ENCODE measurements around the gene CFAP74. TPM values are rescaled to one million over a fixed set of nuclear protein-coding genes. Genes with fewer than 3 reads are reported as not detected.

The CFAP74 gene
- total RNA-seq, 2 experiments from 2014 or later = not detected

DNA sequence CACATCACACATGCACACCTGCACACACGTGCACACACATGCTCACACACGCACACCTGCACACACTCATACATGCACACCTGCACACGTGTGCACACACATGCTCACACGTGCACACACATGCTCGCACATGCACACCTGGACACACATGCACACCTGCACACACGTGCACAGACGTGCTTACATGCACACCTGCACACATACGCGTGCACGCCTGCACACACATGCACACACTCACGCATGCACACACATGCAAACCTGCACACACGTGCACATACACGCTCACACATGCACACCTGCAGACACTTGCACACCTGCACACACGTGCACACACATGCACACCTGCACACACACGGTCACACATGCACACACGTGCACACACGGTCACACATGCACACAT lies 32.6 kb downstream of the CFAP74 start:
- ATAC-seq (ENCODE audit: low read depth) (no peak), DNase-seq (no peak)
- Mint-ChIP-seq H3K27ac (no peak overlapping the region), H3K9me3 (peaks cover 5% of the 10 kb centered on the region), H3K27me3 (no peaks in the 10 kb centered on the region), H3K4me3 (no peak overlapping the region), H3K36me3 (no peaks in the 10 kb centered on the region), H3K4me1 (no peaks in the 10 kb centered on the region)
- POLR2A ChIA-PET = no interaction called here

DNA sequence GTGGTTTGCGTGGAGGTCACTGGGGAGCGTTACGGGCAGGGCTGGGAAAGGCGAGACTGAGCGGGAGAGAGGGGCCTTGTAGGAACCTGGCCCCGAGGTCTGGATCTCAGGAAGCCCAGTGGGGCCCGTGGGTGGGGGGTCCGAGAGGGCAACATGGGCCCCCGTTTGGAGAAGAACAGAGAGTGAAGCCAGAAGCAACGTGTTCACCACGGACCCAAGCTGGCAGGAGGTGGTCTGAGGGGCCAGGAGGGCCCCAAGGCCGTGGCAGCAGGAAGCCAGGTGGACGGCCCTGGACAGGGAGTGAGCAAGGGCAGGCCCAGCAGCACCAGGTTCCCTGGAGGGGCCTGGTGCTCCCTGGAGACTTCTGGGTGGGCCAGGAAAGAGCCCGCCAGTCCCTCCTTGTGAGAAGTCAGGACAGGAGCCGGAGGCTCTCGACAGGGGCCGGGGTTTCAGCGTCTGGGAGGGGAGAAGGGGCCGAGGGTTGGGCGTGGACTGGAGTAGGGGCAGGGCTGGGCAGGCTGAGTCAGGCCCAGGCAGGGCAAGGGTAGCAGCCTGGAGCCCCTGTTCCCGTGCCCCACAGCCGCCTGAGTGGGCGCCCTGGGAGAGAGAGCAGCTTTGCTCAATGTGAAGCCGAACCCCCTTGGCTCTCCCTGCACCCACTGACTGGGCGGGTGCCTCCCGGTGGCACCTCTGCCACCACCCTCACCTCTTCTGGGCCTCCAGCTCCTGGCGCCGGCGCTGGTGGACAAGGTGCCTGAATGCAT lies 33.5 kb downstream of the CFAP74 start:
- no peaks in the 10 kb centered on the region for H3K36me3 Mint-ChIP-seq
- no peaks in the 10 kb centered on the region for H3K4me1 Mint-ChIP-seq
- no peak overlapping the region for H3K4me3 Mint-ChIP-seq
- POLR2A ChIA-PET = no interaction called here
- H3K9me3 Mint-ChIP-seq = peaks cover 5% of the 10 kb centered on the region
- no peak for DNase-seq
- no peaks in the 10 kb centered on the region for H3K27me3 Mint-ChIP-seq
- ATAC-seq (ENCODE audit: low read depth) = no peak
- no peak overlapping the region for H3K27ac Mint-ChIP-seq

DNA sequence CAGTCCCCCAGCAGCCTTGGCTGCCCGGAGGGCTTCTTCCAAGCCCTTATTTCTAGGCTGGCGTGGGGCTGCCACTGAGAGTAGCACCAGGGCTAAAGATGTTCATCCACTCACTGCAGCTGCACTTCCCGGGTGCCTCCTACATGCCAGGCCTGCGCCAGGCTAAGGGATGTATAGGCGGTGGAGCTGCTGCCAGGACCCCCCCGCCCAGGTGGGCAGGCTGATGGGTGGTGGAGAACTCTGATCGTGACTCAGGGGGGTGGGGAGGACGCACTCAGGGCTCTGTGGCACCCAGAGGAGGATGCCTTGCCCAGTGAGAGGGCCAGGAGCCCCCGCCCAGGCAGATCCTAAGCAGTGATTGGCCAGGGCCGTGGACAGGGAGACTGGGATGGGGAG lies 34.1 kb downstream of the CFAP74 start:
- peaks cover 5% of the 10 kb centered on the region for H3K9me3 Mint-ChIP-seq
- POLR2A ChIA-PET = no interaction called here
- no peak for ATAC-seq (ENCODE audit: low read depth)
- no peaks in the 10 kb centered on the region for H3K27me3 Mint-ChIP-seq
- no peak for DNase-seq
- H3K4me1 Mint-ChIP-seq = no peaks in the 10 kb centered on the region
- no peak overlapping the region for H3K27ac Mint-ChIP-seq
- H3K36me3 Mint-ChIP-seq = no peaks in the 10 kb centered on the region
- no peak overlapping the region for H3K4me3 Mint-ChIP-seq

DNA sequence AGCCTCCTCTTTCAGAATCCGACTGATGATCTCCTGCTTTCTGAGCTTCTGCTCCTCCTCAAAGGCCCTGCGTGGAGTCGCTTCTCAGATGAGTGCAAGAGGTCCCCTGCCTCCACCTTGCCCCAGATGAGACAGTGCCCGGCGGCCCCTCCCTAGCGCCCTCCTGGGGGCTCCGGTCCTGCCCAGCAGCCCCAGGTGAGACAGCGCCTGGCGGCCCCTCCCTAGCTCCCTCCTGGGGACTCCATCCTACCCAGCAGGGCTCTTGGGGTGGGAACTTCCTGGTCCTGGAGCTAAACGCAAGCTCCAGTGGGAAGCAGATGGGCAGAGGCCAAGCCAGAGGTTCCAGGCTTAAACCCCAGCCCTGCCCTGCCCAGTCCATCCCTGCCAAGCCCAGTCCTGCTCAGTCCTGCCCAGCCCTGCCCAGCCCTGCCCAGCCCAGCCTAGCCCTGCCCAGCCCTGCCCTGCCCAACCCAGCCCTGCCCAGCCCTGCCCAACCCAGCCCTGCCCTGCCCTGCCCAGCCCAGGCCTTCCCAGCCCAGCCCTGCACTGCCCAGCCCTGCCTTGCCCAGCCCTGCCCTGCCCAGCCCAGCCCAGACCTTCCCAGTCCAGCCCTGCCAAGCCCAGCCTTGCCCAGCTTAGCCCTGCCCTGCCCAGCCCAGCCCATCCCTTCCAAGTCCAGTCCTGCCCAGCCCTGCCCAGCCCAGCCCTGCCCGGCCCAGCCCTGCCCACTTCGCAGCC lies 34.6 kb downstream of the CFAP74 start:
- H3K36me3 Mint-ChIP-seq = no peaks in the 10 kb centered on the region
- H3K27me3 Mint-ChIP-seq = no peaks in the 10 kb centered on the region
- H3K9me3 Mint-ChIP-seq = peaks cover 5% of the 10 kb centered on the region
- no peak overlapping the region for H3K27ac Mint-ChIP-seq
- no peaks in the 10 kb centered on the region for H3K4me1 Mint-ChIP-seq
- H3K4me3 Mint-ChIP-seq = no peak overlapping the region
- ATAC-seq (ENCODE audit: low read depth) (no peak), DNase-seq (no peak)
- POLR2A ChIA-PET = no interaction called here

DNA sequence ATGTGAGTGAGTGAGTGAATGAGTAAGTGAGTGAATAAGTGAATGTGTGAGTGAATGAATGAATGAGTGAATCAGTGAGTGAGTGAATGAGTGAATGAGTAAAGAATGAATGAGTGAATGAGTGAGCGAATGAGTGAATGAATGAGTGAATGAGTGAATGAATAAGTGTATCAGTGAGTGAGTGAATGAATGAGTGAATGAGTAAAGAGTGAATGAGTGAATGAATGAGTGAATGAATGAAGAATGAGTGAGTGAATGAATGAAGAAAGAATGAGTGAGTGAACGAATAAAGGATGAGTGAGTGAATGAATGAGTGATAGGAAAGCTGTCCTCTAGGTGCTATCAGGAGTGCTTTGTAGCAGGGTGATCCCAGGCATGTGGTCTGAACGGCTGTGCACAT lies 35.7 kb downstream of the CFAP74 start:
- POLR2A ChIA-PET = no interaction called here
- no peaks in the 10 kb centered on the region for H3K27me3 Mint-ChIP-seq
- H3K4me3 Mint-ChIP-seq = no peak overlapping the region
- H3K36me3 Mint-ChIP-seq = no peaks in the 10 kb centered on the region
- no peak overlapping the region for H3K27ac Mint-ChIP-seq
- peaks cover 5% of the 10 kb centered on the region for H3K9me3 Mint-ChIP-seq
- H3K4me1 Mint-ChIP-seq = no peaks in the 10 kb centered on the region
- ATAC-seq (ENCODE audit: low read depth) (no peak), DNase-seq (no peak)

DNA sequence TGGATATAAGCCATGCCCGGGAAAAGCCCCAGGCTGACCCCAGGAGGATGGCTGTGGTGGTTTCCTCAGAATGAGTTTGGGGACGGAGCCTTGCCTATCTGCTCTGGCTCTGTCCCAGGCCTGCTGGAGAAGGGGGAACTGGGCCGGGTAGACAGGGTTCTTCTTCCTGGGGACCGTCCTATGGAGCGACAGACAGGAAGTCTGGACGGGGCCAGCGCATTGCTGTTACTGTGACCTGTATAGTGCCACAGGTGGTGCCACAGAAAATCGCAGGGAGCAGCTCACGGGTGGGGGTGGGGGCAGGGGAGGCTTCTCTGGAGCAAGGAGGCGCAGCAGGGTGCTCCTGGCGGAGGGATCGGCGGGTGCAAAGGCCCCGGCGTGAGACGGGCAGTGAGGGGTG lies 36.4 kb downstream of the CFAP74 start:
- DNase-seq = no peak
- no peak for ATAC-seq (ENCODE audit: low read depth)
- H3K27me3 Mint-ChIP-seq = peaks cover 4% of the 10 kb centered on the region
- no peaks in the 10 kb centered on the region for H3K4me1 Mint-ChIP-seq
- H3K27ac Mint-ChIP-seq = no peak overlapping the region
- no peaks in the 10 kb centered on the region for H3K36me3 Mint-ChIP-seq
- no peak overlapping the region for H3K4me3 Mint-ChIP-seq
- POLR2A ChIA-PET = no interaction called here
- H3K9me3 Mint-ChIP-seq = peaks cover 5% of the 10 kb centered on the region

DNA sequence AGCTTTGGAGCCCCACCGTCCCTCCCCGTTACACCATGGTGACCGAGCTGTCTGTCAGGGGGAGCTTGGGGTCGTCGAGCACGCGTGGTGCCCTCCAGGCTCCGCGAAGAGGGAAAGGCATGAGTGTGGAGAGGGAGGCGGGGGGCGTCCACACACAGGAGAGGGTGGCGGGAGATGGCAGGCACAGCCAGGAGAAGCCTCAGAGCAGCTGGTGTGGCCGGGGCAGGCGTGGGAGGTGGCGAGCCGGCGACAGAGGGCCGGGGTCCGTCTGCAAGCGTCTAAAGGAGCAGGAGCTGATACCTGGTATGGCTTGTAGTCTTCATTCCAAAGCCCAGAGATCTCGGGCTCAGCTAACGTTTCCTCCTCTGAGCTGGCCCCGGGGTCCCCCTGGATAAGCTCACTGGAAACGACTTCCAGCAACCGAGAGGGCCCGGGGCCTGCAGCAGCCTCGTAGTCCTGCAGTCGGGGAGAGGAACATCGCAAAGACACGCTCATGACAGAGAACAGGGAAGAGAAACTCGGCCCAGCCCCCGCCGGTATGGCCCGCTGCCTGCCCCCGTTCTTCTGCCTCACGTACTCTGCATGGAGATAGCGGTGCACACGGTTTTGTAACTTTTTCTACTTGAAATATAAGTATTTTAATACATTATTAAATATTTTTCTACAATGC lies 37.4 kb downstream of the CFAP74 start:
- ATAC-seq (ENCODE audit: low read depth) (no peak), DNase-seq (no peak)
- peaks cover 3% of the 10 kb centered on the region for H3K9me3 Mint-ChIP-seq
- H3K27ac Mint-ChIP-seq = no peak overlapping the region
- H3K4me3 Mint-ChIP-seq = no peak overlapping the region
- POLR2A ChIA-PET = no interaction called here
- no peaks in the 10 kb centered on the region for H3K36me3 Mint-ChIP-seq
- peaks cover 8% of the 10 kb centered on the region for H3K27me3 Mint-ChIP-seq
- H3K4me1 Mint-ChIP-seq = no peaks in the 10 kb centered on the region

DNA sequence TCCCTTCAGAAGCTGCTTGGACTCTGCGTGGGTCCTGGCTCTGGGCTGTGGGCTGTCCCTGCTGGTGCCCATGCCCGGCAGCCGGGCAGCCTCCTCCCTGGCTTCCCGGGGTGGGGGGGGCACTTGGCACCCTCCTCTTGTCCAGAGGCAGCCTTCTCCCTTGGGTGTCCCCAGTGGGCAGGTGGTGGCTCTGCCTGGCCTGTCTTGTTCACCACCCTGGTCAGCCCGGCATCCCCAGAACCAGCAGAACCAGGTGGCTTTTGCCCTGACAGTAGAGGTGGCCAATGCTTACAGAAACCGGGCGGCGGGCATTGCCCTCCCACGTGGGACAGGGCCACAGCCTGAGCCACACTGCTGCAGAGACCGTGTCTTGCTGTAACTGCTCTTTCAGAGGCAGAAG lies 38.0 kb downstream of the CFAP74 start:
- no peak overlapping the region for H3K27ac Mint-ChIP-seq
- POLR2A ChIA-PET = no interaction called here
- DNase-seq = no peak
- ATAC-seq (ENCODE audit: low read depth) = no peak
- H3K4me3 Mint-ChIP-seq = no peak overlapping the region
- peaks cover 12% of the 10 kb centered on the region for H3K27me3 Mint-ChIP-seq
- no peaks in the 10 kb centered on the region for H3K36me3 Mint-ChIP-seq
- H3K9me3 Mint-ChIP-seq = no peaks in the 10 kb centered on the region
- no peaks in the 10 kb centered on the region for H3K4me1 Mint-ChIP-seq

DNA sequence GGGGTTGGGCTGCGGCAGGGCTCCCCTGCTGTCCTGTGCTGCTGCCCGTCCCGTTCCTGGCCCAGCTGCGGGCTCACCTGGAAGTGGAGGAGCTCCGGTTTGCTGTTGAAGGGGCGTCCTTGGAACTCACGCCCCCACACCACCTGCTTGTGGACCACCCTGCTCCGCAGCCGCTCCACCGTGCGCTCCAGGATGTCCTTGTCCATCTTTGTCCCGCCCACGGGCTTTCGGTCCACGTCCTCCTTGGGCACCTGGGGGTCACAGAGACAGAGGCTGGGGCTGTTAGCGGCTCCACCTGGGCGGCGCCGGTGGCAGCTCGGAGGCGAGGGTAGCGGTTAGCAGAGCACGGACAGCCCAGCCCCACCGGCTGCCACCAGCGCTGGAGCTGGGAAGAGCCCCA lies 38.8 kb downstream of the CFAP74 start:
- H3K27ac Mint-ChIP-seq = no peak overlapping the region
- H3K36me3 Mint-ChIP-seq = no peaks in the 10 kb centered on the region
- peaks cover 12% of the 10 kb centered on the region for H3K27me3 Mint-ChIP-seq
- POLR2A ChIA-PET = no interaction called here
- no peak for ATAC-seq (ENCODE audit: low read depth)
- no peaks in the 10 kb centered on the region for H3K9me3 Mint-ChIP-seq
- no peaks in the 10 kb centered on the region for H3K4me1 Mint-ChIP-seq
- no peak overlapping the region for H3K4me3 Mint-ChIP-seq
- DNase-seq = no peak

DNA sequence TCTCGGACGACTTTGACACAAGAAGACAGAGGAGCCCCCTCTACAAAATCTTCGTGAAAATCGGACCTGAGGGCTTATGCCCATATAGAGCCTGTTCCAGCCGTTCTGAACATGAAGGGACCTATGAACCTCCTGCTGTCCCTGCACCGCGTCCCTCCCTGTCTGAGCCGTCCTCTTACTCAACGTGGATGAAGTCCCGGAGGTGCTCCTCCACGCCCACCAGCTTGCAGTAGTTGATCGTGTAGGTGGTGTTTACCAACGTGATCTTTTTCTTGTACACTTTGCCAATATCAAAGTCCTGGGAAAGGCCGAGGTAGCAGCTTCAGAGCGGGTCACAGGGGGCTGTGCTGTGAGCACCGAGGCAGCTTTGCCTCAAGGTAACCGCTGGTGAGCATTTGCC lies 40.0 kb downstream of the CFAP74 start:
- Mint-ChIP-seq H3K9me3 (no peaks in the 10 kb centered on the region), H3K27ac (no peak overlapping the region), H3K27me3 (peaks cover 12% of the 10 kb centered on the region), H3K36me3 (no peaks in the 10 kb centered on the region), H3K4me1 (no peaks in the 10 kb centered on the region), H3K4me3 (no peak overlapping the region)
- no peak for ATAC-seq (ENCODE audit: low read depth)
- DNase-seq = no peak
- POLR2A ChIA-PET = no interaction called here

DNA sequence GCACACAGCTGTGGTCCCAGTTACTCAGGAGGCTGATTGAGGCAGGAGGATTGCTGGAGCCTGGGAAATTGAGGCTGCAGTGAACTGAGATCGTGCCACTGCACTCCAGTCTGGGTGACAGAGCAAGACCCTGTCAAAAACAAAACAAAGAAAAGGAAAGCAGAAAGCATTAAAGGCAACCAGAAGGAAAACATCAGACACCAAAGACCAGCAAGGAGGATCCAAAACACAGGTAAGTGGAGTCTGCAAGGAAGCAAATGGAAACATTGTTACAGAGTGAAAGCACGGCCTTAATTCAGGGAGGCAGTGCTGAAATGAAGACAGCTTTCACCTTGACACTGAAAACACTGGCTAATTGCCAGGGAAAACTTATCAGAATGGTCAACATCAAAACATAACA lies 40.8 kb downstream of the CFAP74 start:
- Mint-ChIP-seq H3K27me3 (peaks cover 12% of the 10 kb centered on the region), H3K27ac (no peak overlapping the region), H3K4me3 (no peak overlapping the region), H3K36me3 (no peaks in the 10 kb centered on the region), H3K4me1 (no peaks in the 10 kb centered on the region), H3K9me3 (no peaks in the 10 kb centered on the region)
- DNase-seq (no peak), ATAC-seq (ENCODE audit: low read depth) (no peak)
- POLR2A ChIA-PET = no interaction called here

DNA sequence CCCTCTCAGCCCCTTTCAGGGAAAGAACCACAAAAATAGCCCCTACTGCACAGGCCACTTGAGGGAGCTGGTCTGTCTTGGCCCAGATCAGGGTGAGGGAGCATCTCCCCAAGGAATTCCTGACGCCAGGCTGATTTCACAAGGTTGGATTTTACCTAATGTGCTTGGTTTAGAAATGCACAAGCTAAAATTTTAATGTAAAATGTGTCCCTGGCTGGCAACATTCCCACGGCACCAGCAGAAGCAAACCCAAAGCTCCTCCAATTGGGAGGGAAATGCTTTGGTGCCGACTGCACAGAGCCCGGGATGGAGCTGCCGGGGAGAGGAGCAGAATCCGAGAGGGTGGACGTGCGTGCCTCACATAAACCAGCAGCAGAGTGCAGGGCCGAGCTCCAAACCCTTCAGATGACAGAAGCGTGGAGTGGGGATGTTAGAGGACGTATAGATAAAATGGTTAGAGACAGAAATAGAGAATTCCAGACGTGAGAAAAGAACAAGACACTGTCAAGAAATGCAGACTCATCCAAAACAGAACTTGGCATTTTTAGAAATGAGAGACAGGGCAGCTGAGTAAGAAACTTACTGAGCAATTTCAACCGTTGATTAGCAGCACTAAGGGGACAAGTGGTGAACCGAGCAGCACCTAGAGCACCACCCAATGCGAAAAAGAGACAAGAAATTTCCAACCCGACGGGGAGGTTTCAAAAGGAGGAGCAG lies 42.9 kb downstream of the CFAP74 start:
- POLR2A ChIA-PET = no interaction called here
- Mint-ChIP-seq H3K36me3 (no peaks in the 10 kb centered on the region), H3K4me3 (no peak overlapping the region), H3K9me3 (no peaks in the 10 kb centered on the region), H3K27ac (no peak overlapping the region), H3K4me1 (no peaks in the 10 kb centered on the region), H3K27me3 (peaks cover 12% of the 10 kb centered on the region)
- DNase-seq = no peak
- no peak for ATAC-seq (ENCODE audit: low read depth)

DNA sequence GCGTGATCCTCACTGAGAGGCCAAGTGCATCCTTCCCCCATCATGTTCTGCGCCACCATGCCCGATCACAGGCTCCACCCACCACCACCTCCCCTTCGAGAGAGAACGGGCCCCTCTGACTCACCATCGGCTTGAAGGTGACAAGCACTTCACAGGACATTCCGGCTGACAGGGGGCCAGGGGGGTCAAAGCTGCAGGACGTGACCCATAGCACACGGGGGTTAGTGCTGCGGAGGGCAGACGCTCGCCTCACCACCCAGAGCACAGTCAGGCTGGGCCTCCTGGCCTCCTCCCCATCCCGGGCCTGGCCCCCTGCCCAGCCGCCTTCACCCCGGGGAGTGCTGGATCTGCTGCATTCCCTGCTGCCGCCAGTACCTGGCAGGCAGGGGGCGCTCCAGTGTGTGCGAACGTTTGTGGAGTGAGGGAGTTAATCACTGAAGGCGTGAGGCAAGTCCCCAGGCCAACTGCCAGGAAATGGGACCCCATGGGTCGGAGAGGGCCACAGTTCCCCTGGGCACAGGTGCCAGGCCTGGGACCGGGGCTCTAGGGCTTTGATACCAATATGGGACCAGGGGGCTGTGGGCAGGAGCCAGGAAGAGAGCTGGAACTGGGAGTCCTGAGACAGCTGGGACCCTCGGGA lies 43.6 kb downstream of the CFAP74 start:
- Mint-ChIP-seq H3K36me3 (no peaks in the 10 kb centered on the region), H3K4me1 (no peaks in the 10 kb centered on the region), H3K27me3 (peaks cover 12% of the 10 kb centered on the region), H3K9me3 (no peaks in the 10 kb centered on the region), H3K4me3 (no peak overlapping the region), H3K27ac (no peak overlapping the region)
- peak; percentile 84 for DNase-seq
- POLR2A ChIA-PET = no interaction called here
- ATAC-seq (ENCODE audit: low read depth) = peak; percentile 66
